Smooth muscle cell (in vitro differentiated cells): ENCODE measurements around the gene PRAC1. TPM values are rescaled to one million over a fixed set of nuclear protein-coding genes. Genes with fewer than 3 reads are reported as not detected.

Source experiments
- DNase-seq: peaks from one replicate; lab custom pipeline; 2025; ENCODE audit not compliant: unreplicated experiment; lab: John Stamatoyannopoulos, UW
- H2AFZ ChIP-seq: fragments of 200-600 bp; sonication (generic); 2 replicates; pipeline ENCODE4 v1.6.0; 2016; ENCODE audit warnings: antibody characterized with exemption, low read depth, mild to moderate bottlenecking
- H3F3A ChIP-seq: fragments of 200-600 bp; sonication (generic); 2 replicates; pipeline ENCODE4 v1.6.0; 2017; ENCODE audit warnings: antibody characterized with exemption, low read depth
- H3K27ac ChIP-seq: fragments of 200-600 bp; sonication (generic); 2 replicates; pipeline ENCODE4 v1.5.1; 2016; ENCODE audit warnings: low read depth, mild to moderate bottlenecking
- H3K27me3 ChIP-seq: fragments of 200-600 bp; sonication (generic); 2 replicates; pipeline ENCODE4 v1.6.1; 2016; ENCODE audit warnings: low read depth, mild to moderate bottlenecking
- H3K36me3 ChIP-seq: fragments of 200-600 bp; sonication (generic); 2 replicates; pipeline ENCODE4 v1.5.1; 2016; ENCODE audit warnings: low read depth
- H3K4me1 ChIP-seq: fragments of 200-600 bp; sonication (generic); 2 replicates; pipeline ENCODE4 v1.5.1; 2016; ENCODE audit warnings: low read depth
- H3K4me2 ChIP-seq: fragments of 200-600 bp; sonication (generic); 2 replicates; pipeline ENCODE4 v1.6.0; 2016; ENCODE audit warnings: mild to moderate bottlenecking
- H3K4me3 ChIP-seq: fragments of 200-600 bp; sonication (generic); 2 replicates; pipeline ENCODE4 v1.5.1; 2016; ENCODE audit warnings: mild to moderate bottlenecking
- H3K79me2 ChIP-seq: fragments of 200-600 bp; sonication (generic); 2 replicates; pipeline ENCODE4 v1.6.0; 2016; ENCODE audit warnings: low read depth, mild to moderate bottlenecking
- H3K9ac ChIP-seq: fragments of 200-600 bp; sonication (generic); 2 replicates; pipeline ENCODE4 v1.6.0; 2016; ENCODE audit warnings: low read depth
- H3K9me3 ChIP-seq: fragments of 200-600 bp; sonication (generic); replicated peaks from 2 replicates; pipeline ENCODE4 v1.5.1; 2016; ENCODE audit warnings: low read depth
- H4K20me1 ChIP-seq: fragments of 200-600 bp; sonication (generic); 2 replicates; pipeline ENCODE4 v1.6.0; 2016; ENCODE audit warnings: low read depth
- WGBS: methylation state at CpG from one replicate; pipeline ENCODE4 v1.1.7; 2016; ENCODE audit warnings: low lambda C conversion rate; 5-methylcytosine and 5-hydroxymethylcytosine counted together
- polyA plus RNA-seq: library from polyadenylated mRNA; unstranded; fragments of >200 nt; fragmentation: Nextera tagmentation; extraction: Ambion mirVana; gene quantifications from 2 replicates; pipeline ENCODE4 v1.2.1, GENCODE V29; 2016
- total RNA-seq: library from RNA; depleted of rRNA; stranded (reverse); fragments of >200 nt; gene quantifications from 2 replicates; pipeline ENCODE4 v1.2.3, GENCODE V29; 2014
- TF ChIP-seq, protein P1 (sequence below): fragments of 200-600 bp; sonication (generic); IDR thresholded peaks from 2 replicates; pipeline ENCODE4 v1.5.1; 2017; ENCODE audit warnings: borderline replicate concordance, mild to moderate bottlenecking, antibody characterized with exemption; ENCODE audit not compliant: insufficient read depth, poor library complexity, severe bottlenecking

PRAC1 gene
- total RNA-seq = not detected in 2 replicates
- polyA plus RNA-seq = 2.4 and 6.5 TPM in 2 replicates

DNA sequence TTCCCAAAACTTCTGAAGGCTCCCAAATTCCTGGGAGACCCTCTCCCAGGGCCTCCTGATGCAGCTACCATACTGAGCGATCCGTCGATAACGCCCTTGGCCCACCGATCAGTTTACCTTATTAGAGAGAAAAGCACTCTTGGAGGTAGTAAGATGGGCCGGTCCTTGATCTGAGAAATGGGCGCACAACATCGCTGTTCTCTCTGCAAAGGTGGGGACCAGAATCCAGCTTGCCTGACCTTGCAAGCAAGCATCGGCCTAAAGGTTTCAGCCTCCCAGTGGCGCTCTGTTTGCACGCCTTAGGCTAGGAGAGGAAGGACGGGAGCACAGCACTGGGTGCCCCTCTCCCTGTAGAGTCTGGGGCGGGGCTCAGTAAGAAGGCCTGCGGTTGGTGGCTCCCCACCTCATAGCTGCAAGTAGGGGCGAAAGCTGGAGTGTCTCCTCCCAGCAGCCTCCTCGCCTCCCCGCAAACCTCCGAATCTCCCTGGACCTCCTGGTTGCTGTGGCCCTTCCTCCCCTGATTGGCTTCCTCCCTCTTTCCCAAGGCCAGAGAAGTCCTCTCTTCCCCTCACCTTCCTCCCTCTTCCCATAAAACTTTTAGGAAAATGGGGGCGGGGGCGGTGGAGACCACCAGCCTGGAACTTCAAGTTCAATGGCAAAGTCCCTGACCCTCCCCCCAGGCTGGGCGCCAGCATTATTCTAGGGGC lies at the start of gene PRAC1:
PRAC1 (minus strand) TSS at position 318 of the 707 bp plus-strand sequence; CDS start at position 192, 126 bp downstream.
- Histone ChIP-seq H3K4me2 (peak within 1 kb of the TSS; percentile 83), H3K27ac (peak within 1 kb of the TSS; percentile 34), H3K9ac (peak within 1 kb of the TSS; percentile 11), H3K27me3 (peaks cover 41% of the 10 kb centered on the region), H3K4me1 (no peaks in the 10 kb centered on the region), H3K36me3 (no peaks in the 10 kb centered on the region), H2AFZ (peak within 1 kb of the TSS; percentile 60), H4K20me1 (no peaks in the 10 kb centered on the region), H3K4me3 (peak within 1 kb of the TSS; percentile 42), H3K9me3 (no peaks in the 10 kb centered on the region), H3F3A (peaks cover 10% of the 10 kb centered on the region), H3K79me2 (peaks cover under 1% of the 10 kb centered on the region)
- no peak for DNase-seq
- 18% methylated on average over 21 of the region's 21 CpGs for WGBS
- TF ChIP-seq, protein P1, sequence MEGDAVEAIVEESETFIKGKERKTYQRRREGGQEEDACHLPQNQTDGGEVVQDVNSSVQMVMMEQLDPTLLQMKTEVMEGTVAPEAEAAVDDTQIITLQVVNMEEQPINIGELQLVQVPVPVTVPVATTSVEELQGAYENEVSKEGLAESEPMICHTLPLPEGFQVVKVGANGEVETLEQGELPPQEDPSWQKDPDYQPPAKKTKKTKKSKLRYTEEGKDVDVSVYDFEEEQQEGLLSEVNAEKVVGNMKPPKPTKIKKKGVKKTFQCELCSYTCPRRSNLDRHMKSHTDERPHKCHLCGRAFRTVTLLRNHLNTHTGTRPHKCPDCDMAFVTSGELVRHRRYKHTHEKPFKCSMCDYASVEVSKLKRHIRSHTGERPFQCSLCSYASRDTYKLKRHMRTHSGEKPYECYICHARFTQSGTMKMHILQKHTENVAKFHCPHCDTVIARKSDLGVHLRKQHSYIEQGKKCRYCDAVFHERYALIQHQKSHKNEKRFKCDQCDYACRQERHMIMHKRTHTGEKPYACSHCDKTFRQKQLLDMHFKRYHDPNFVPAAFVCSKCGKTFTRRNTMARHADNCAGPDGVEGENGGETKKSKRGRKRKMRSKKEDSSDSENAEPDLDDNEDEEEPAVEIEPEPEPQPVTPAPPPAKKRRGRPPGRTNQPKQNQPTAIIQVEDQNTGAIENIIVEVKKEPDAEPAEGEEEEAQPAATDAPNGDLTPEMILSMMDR = no peak

DNA sequence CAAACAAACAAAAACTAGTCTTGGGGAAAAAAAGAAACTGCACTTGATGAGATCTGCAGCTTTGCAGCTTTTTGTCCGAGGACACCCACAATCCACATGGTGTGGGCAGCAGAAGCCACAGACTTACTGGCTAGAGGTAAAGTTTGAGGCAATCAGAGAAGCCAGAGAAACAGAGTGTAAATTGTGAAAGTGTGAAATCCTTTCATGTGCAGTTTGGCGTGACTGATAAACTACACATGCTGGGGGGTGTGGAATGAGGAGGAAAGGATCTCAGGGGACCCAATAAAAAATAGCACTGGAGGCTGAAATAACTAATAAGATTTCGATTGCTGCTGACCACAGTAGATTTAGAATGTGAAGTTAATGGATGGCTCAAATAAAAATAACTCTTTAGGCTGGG lies 48.6 kb upstream of the PRAC1 start:
- no peak overlapping the region for H2AFZ ChIP-seq
- no peaks in the 10 kb centered on the region for H3K36me3 ChIP-seq
- no peaks in the 10 kb centered on the region for H4K20me1 ChIP-seq
- no peak overlapping the region for H3K4me2 ChIP-seq
- no peak for DNase-seq
- TF ChIP-seq, protein P1 = no peak
- H3K4me1 ChIP-seq = no peaks in the 10 kb centered on the region
- H3K27me3 ChIP-seq = no peaks in the 10 kb centered on the region
- no peak overlapping the region for H3K27ac ChIP-seq
- no peaks in the 10 kb centered on the region for H3F3A ChIP-seq
- H3K79me2 ChIP-seq = no peaks in the 10 kb centered on the region
- WGBS = 58% methylated on average over 3 of the region's 3 CpGs
- H3K9me3 ChIP-seq = no peaks in the 10 kb centered on the region
- no peak overlapping the region for H3K4me3 ChIP-seq
- no peak overlapping the region for H3K9ac ChIP-seq

DNA sequence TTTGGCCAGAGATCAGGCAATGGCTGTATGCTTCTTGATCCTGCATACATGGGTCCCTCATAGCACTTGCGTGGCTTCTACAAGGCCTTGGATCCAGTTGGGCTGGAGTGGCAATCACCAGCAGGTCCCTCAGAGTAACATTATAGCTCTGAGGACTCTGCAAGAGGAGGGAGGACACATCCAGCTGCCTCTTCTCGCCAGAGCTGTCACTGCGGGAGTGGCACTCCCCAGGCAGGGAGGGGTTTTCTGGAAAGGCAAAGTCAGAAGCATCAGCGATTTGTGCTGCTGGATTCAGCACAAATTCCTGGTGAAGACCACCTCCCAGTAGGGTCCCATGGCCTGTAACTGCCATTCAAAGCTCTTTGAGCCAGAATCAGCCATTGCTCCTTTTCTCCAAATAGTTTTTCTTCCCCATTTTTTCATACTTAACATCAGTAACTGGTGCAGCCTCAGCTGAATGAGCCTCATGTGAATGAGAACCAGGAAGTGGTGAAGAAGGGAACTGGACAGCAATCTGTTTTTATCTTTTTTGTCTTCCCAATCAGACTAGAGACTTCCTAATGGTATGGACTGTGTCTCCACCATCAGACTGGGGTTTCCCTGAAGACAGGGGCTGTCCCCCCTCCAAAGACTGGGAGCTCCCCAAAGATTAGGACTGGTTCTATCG lies 46.8 kb upstream of the PRAC1 start:
- Histone ChIP-seq H3K9ac (no peak overlapping the region), H3F3A (no peaks in the 10 kb centered on the region), H3K4me2 (no peak overlapping the region), H3K4me3 (no peak overlapping the region), H2AFZ (no peak overlapping the region), H4K20me1 (no peaks in the 10 kb centered on the region), H3K9me3 (no peaks in the 10 kb centered on the region), H3K27me3 (peaks cover 4% of the 10 kb centered on the region), H3K4me1 (no peaks in the 10 kb centered on the region), H3K36me3 (no peaks in the 10 kb centered on the region), H3K27ac (no peak overlapping the region), H3K79me2 (no peaks in the 10 kb centered on the region)
- no peak for DNase-seq
- 90% methylated on average over 5 of the region's 5 CpGs for WGBS
- TF ChIP-seq, protein P1 = no peak
